Activated T-cell treated with anti-CD3 and anti-CD28 coated beads, Interleukin-2, amount 50 U/mL, for 4 hours (primary cell): Measurements from ENCODE around the gene TMEM116. TPM values are rescaled to one million over a fixed set of nuclear protein-coding genes. Genes with fewer than 3 reads are reported as not detected.
A peak's percentile ranks its signal among the peaks of the same experiment; 100 is the strongest.
"Not testable (repeated sequence)": the region's sequence is repeated elsewhere in the genome, so short reads cannot be mapped to it uniquely, and the experiment has no call there.

ENCODE experiments used
- ATAC-seq, 2 donors: fragments of 200-7000 bp; cut with Tn5 transposase; one replicate each; pipeline ENCODE4 v1.10.0; 2021
- DNase-seq: peaks from one replicate; pipeline ENCODE4 v3.0.0-alpha.2; 2020
- H3K27me3 Mint-ChIP-seq: one replicate; pipeline ENCODE4 v1.8.0; 2021; ENCODE audit warnings: low read depth, mixed read lengths
- H3K36me3 Mint-ChIP-seq: one replicate; pipeline ENCODE4 v1.8.0; 2022; ENCODE audit warnings: mixed read lengths; ENCODE audit not compliant: insufficient read depth
- H3K4me1 Mint-ChIP-seq: one replicate; pipeline ENCODE4 v1.8.0; 2021; ENCODE audit warnings: low read depth, mixed read lengths
- H3K4me3 Mint-ChIP-seq: one replicate; pipeline ENCODE4 v1.8.0; 2021; ENCODE audit warnings: mild to moderate bottlenecking, moderate library complexity, mixed read lengths
- H3K9me3 Mint-ChIP-seq: one replicate; pipeline ENCODE4 v1.8.0; 2021; ENCODE audit warnings: mixed read lengths
- total RNA-seq, 3 donors: library from RNA; stranded (reverse); gene quantifications; one replicate each; pipeline ENCODE4 v1.2.1, GENCODE V29; 2021

TMEM116 gene
- total RNA-seq, result 1 to 10 TPM; 3.6 to 5.8 (median 4.7) TPM

GRCh38 chr12:112012775-112013600 is at the start of gene TMEM116, which contains the start of gene ERP29:
Gene TMEM116 (minus strand): TSS chr12:112013165. CDS start chr12:112005270, 7,895 bp downstream.
Gene ERP29 (plus strand): TSS chr12:112013426. CDS start chr12:112013466, 40 bp downstream.
- H3K9me3 Mint-ChIP-seq, result peaks cover 6% of the 10 kb centered on the region
- peaks cover 54% of the 10 kb centered on the region for H3K4me1 Mint-ChIP-seq

GRCh38 chr12:112061137-112061536 is 48.2 kb upstream of the TMEM116 start:
- no peaks in the 10 kb centered on the region for H3K27me3 Mint-ChIP-seq
- peaks cover 31% of the 10 kb centered on the region for H3K36me3 Mint-ChIP-seq
- H3K4me3 Mint-ChIP-seq, result no peak overlapping the region
- ATAC-seq (no peak), DNase-seq (no peak)
- H3K9me3 Mint-ChIP-seq, result no peaks in the 10 kb centered on the region
- H3K4me1 Mint-ChIP-seq, result no peaks in the 10 kb centered on the region

More at GRCh38 chr12:112012775-112013600, at the start of gene TMEM116, which contains the start of gene ERP29:
- Mint-ChIP-seq H3K36me3 (peaks cover 17% of the 10 kb centered on the region), H3K27me3 (peaks cover 1% of the 10 kb centered on the region), H3K4me3 (peak within 1 kb of the TSS; percentile 97)
- peak; percentile 83 to 86 for ATAC-seq
- peak; percentile 100 for DNase-seq

- ATAC-seq (no peak), DNase-seq (no peak)
- H3K36me3 Mint-ChIP-seq, result peaks cover 41% of the 10 kb centered on the region
- H3K4me1 Mint-ChIP-seq, result no peaks in the 10 kb centered on the region
- no peaks in the 10 kb centered on the region for H3K27me3 Mint-ChIP-seq
- H3K9me3 Mint-ChIP-seq, result no peaks in the 10 kb centered on the region
- H3K4me3 Mint-ChIP-seq, result no peak overlapping the region
Observed at GRCh38 chr12:112049351-112049750, 36.4 kb upstream of the TMEM116 start.

- H3K4me1 Mint-ChIP-seq, result no peaks in the 10 kb centered on the region
Observed at GRCh38 chr12:112046003-112046402, 33.0 kb upstream of the TMEM116 start.

GRCh38 chr12:112036614-112037013 is 23.6 kb upstream of the TMEM116 start:
- not testable (repeated sequence) for H3K4me3 Mint-ChIP-seq, H3K27me3 Mint-ChIP-seq, DNase-seq, H3K9me3 Mint-ChIP-seq, H3K4me1 Mint-ChIP-seq, ATAC-seq
- H3K36me3 Mint-ChIP-seq, result peaks cover 54% of the 10 kb centered on the region

More at GRCh38 chr12:112046003-112046402, 33.0 kb upstream of the TMEM116 start:
- Mint-ChIP-seq H3K27me3 (no peaks in the 10 kb centered on the region), H3K36me3 (peaks cover 35% of the 10 kb centered on the region), H3K9me3 (no peaks in the 10 kb centered on the region), H3K4me3 (no peak overlapping the region)
- ATAC-seq, result no peak
- DNase-seq, result no peak

GRCh38 chr12:112035219-112035785 is 22.3 kb upstream of the TMEM116 start:
- ATAC-seq (no peak), DNase-seq (no peak)
- Mint-ChIP-seq H3K9me3 (no peaks in the 10 kb centered on the region), H3K36me3 (peaks cover 61% of the 10 kb centered on the region), H3K27me3 (no peaks in the 10 kb centered on the region), H3K4me3 (no peak overlapping the region), H3K4me1 (peaks cover 3% of the 10 kb centered on the region)

GRCh38 chr12:112032292-112032691 is 19.3 kb upstream of the TMEM116 start:
- Mint-ChIP-seq H3K9me3 (no peaks in the 10 kb centered on the region), H3K4me3 (no peak overlapping the region), H3K27me3 (no peaks in the 10 kb centered on the region), H3K36me3 (peaks cover 53% of the 10 kb centered on the region), H3K4me1 (peaks cover 7% of the 10 kb centered on the region)
- ATAC-seq, result no peak
- no peak for DNase-seq

GRCh38 chr12:112031472-112031871 is 18.5 kb upstream of the TMEM116 start:
- DNase-seq (no peak), ATAC-seq (no peak)
- no peaks in the 10 kb centered on the region for H3K27me3 Mint-ChIP-seq
- H3K9me3 Mint-ChIP-seq, result no peaks in the 10 kb centered on the region
- H3K4me1 Mint-ChIP-seq, result peaks cover 9% of the 10 kb centered on the region
- peaks cover 49% of the 10 kb centered on the region for H3K36me3 Mint-ChIP-seq
- H3K4me3 Mint-ChIP-seq, result no peak overlapping the region

- H3K4me3 Mint-ChIP-seq, result no peak overlapping the region
- H3K9me3 Mint-ChIP-seq, result no peaks in the 10 kb centered on the region
- no peak for DNase-seq
- ATAC-seq, result no peak
- peaks cover 49% of the 10 kb centered on the region for H3K36me3 Mint-ChIP-seq
- H3K4me1 Mint-ChIP-seq, result peaks cover 15% of the 10 kb centered on the region
- no peaks in the 10 kb centered on the region for H3K27me3 Mint-ChIP-seq
Observed at GRCh38 chr12:112029301-112029700, 16.3 kb upstream of the TMEM116 start.

- ATAC-seq (no peak), DNase-seq (no peak)
- Mint-ChIP-seq H3K9me3 (no peaks in the 10 kb centered on the region), H3K36me3 (peaks cover 51% of the 10 kb centered on the region), H3K4me3 (no peak overlapping the region), H3K4me1 (peaks cover 20% of the 10 kb centered on the region), H3K27me3 (no peaks in the 10 kb centered on the region)
Observed at GRCh38 chr12:112025808-112026375, 12.9 kb upstream of the TMEM116 start.

GRCh38 chr12:112023759-112024396 is 10.9 kb upstream of the TMEM116 start:
- Mint-ChIP-seq H3K4me1 (peaks cover 34% of the 10 kb centered on the region), H3K27me3 (no peaks in the 10 kb centered on the region), H3K36me3 (peaks cover 47% of the 10 kb centered on the region), H3K9me3 (no peaks in the 10 kb centered on the region), H3K4me3 (no peak overlapping the region)
- DNase-seq (no peak), ATAC-seq (no peak)

- Mint-ChIP-seq H3K36me3 (peaks cover 44% of the 10 kb centered on the region), H3K27me3 (no peaks in the 10 kb centered on the region), H3K9me3 (no peaks in the 10 kb centered on the region), H3K4me3 (no peak overlapping the region), H3K4me1 (peaks cover 43% of the 10 kb centered on the region)
- ATAC-seq (no peak), DNase-seq (no peak)
Observed at GRCh38 chr12:112022241-112023016, 9.5 kb upstream of the TMEM116 start.

GRCh38 chr12:112020947-112021457 is 8.0 kb upstream of the TMEM116 start:
- no peak for ATAC-seq

More at GRCh38 chr12:112020947-112021457, 8.0 kb upstream of the TMEM116 start:
- peaks cover 3% of the 10 kb centered on the region for H3K9me3 Mint-ChIP-seq
- DNase-seq, result no peak
- H3K4me1 Mint-ChIP-seq, result peaks cover 47% of the 10 kb centered on the region
- peaks cover 45% of the 10 kb centered on the region for H3K36me3 Mint-ChIP-seq
- no peak overlapping the region for H3K4me3 Mint-ChIP-seq
- peaks cover 1% of the 10 kb centered on the region for H3K27me3 Mint-ChIP-seq
